ENCODE results near the gene APLP2. TPM values are rescaled to one million over a fixed set of nuclear protein-coding genes. Genes with fewer than 3 reads are reported as not detected.

APLP2 gene
- total and polyA plus RNA-seq, 2 of the 13 experiments (the other 11 are each of a cell fraction or from before 2014, with no cell fraction given), result 315 to 594 TPM

DNA sequence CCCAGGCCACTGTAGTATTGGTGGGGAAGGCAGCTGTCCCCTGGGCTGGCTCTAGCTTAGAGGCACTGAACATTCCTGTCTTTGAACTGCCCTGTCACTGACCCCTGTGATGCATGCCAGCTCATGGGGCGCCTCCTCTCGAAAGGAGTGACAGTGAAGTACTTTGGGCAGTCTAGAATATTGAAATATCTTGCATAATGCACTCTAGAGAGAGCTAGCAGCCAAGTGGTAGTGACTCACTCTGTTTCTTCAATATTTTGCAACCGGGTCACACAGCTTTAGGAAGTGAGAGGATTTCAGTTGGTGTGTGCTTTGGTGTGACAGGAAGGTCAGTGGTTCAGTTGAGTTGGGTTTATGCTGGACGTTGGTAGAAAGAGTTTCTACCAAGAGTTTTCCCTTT, 54.4 kb downstream of the APLP2 start (continued):
- peak; percentile 94 for TF ChIP-seq RXRB (CRISPR knock-in tag; IDR thresholded peaks at IDR 0.05; ENCODE audit: borderline replicate concordance)
- 0 out of 2 replicates have a peak, but pooled peaks have one; percentile 22 for TF ChIP-seq SP5 (CRISPR knock-in tag; IDR thresholded peaks at IDR 0.05; ENCODE audit: borderline replicate concordance, low read depth)
- TF ChIP-seq ZNF274 (CRISPR knock-in tag; IDR thresholded peaks at IDR 0.05), result no peak
- TF ChIP-seq MTA1 (CRISPR knock-in tag; IDR thresholded peaks at IDR 0.05; ENCODE audit: borderline replicate concordance), result no peak
- TF ChIP-seq EZH2 (conservative IDR thresholded peaks at IDR 0.05; ENCODE audit: low read depth, low read length), result no peak
- no peak for TF ChIP-seq ZNF251 (CRISPR knock-in tag; IDR thresholded peaks at IDR 0.05)
- TF ChIP-seq KLF12 (CRISPR knock-in tag; IDR thresholded peaks at IDR 0.05; ENCODE audit: borderline replicate concordance), result no peak
- TF ChIP-seq, protein P1, sequence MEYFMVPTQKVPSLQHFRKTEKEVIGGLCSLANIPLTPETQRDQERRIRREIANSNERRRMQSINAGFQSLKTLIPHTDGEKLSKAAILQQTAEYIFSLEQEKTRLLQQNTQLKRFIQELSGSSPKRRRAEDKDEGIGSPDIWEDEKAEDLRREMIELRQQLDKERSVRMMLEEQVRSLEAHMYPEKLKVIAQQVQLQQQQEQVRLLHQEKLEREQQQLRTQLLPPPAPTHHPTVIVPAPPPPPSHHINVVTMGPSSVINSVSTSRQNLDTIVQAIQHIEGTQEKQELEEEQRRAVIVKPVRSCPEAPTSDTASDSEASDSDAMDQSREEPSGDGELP (IDR thresholded peaks at IDR 0.05; ENCODE audit: borderline replicate concordance, low read depth), result peak; percentile 66
- no peak for TF ChIP-seq IKZF4 (CRISPR knock-in tag; IDR thresholded peaks at IDR 0.05; ENCODE audit: borderline replicate concordance, low read depth, not compliant biosample characterization)
- TF ChIP-seq U2AF2 (IDR thresholded peaks at IDR 0.05; ENCODE audit: low read depth, low read length), result no peak
- TF ChIP-seq GTF2F1 (IDR thresholded peaks at IDR 0.05; ENCODE audit: low read length), result no peak
- no peak for TF ChIP-seq CENPX (CRISPR knock-in tag; IDR thresholded peaks at IDR 0.05)
- TF ChIP-seq ZKSCAN5 (CRISPR knock-in tag; IDR thresholded peaks at IDR 0.05), result peak; percentile 66; the same call in 1 of the 2 replicates
- TF ChIP-seq TAF15 (IDR thresholded peaks at IDR 0.05; ENCODE audit: low read depth, low read length, poor library complexity, severe bottlenecking), result no peak
- TF ChIP-seq, protein P2, sequence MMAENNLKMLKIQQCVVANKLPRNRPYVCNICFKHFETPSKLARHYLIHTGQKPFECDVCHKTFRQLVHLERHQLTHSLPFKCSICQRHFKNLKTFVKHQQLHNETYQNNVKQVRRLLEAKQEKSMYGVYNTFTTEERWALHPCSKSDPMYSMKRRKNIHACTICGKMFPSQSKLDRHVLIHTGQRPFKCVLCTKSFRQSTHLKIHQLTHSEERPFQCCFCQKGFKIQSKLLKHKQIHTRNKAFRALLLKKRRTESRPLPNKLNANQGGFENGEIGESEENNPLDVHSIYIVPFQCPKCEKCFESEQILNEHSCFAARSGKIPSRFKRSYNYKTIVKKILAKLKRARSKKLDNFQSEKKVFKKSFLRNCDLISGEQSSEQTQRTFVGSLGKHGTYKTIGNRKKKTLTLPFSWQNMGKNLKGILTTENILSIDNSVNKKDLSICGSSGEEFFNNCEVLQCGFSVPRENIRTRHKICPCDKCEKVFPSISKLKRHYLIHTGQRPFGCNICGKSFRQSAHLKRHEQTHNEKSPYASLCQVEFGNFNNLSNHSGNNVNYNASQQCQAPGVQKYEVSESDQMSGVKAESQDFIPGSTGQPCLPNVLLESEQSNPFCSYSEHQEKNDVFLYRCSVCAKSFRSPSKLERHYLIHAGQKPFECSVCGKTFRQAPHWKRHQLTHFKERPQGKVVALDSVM (CRISPR knock-in tag; IDR thresholded peaks at IDR 0.05), result no peak
- TF ChIP-seq ZSCAN30 (CRISPR knock-in tag; IDR thresholded peaks at IDR 0.05), result no peak
- no peak for TF ChIP-seq ZNF44 (CRISPR knock-in tag; IDR thresholded peaks at IDR 0.05)
- TF ChIP-seq JUN (CRISPR knock-in tag; IDR thresholded peaks at IDR 0.05), result peak; percentile 91
- TF ChIP-seq, protein P3, sequence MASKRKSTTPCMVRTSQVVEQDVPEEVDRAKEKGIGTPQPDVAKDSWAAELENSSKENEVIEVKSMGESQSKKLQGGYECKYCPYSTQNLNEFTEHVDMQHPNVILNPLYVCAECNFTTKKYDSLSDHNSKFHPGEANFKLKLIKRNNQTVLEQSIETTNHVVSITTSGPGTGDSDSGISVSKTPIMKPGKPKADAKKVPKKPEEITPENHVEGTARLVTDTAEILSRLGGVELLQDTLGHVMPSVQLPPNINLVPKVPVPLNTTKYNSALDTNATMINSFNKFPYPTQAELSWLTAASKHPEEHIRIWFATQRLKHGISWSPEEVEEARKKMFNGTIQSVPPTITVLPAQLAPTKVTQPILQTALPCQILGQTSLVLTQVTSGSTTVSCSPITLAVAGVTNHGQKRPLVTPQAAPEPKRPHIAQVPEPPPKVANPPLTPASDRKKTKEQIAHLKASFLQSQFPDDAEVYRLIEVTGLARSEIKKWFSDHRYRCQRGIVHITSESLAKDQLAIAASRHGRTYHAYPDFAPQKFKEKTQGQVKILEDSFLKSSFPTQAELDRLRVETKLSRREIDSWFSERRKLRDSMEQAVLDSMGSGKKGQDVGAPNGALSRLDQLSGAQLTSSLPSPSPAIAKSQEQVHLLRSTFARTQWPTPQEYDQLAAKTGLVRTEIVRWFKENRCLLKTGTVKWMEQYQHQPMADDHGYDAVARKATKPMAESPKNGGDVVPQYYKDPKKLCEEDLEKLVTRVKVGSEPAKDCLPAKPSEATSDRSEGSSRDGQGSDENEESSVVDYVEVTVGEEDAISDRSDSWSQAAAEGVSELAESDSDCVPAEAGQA (IDR thresholded peaks at IDR 0.05; ENCODE audit: low read depth), result 0 out of 2 replicates have a peak, but pooled peaks have one; percentile 17
- TF ChIP-seq, protein P3 (CRISPR knock-in tag; IDR thresholded peaks at IDR 0.05; ENCODE audit: borderline replicate concordance), result no peak
- no peak for TF ChIP-seq ZNF883 (CRISPR knock-in tag; IDR thresholded peaks at IDR 0.05; ENCODE audit: not compliant biosample characterization)
- no peak for TF ChIP-seq GLI4 (CRISPR knock-in tag; IDR thresholded peaks at IDR 0.05; ENCODE audit: borderline replicate concordance)
- TF ChIP-seq, protein P4, sequence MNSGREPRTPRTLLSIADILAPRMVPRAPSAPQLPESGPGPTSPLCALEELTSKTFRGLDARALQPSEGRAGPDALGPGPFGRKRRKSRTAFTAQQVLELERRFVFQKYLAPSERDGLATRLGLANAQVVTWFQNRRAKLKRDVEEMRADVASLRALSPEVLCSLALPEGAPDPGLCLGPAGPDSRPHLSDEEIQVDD (CRISPR knock-in tag; IDR thresholded peaks at IDR 0.05; ENCODE audit: borderline replicate concordance), result no peak

Data from HepG2 (cell line).